GM12878 (cell line): ENCODE data around the gene FOXL1. TPM values are rescaled to one million over a fixed set of nuclear protein-coding genes. Genes with fewer than 3 reads are reported as not detected.
A peak's percentile ranks its signal among the peaks of the same experiment; 100 is the strongest.

ENCODE experiments used
- ATAC-seq: fragments of 200-7000 bp; cut with Tn5 transposase; 3 replicates; pipeline ENCODE4 v1.9.1; 2020; ENCODE audit warnings: mild to moderate bottlenecking, moderate library complexity
- BruUV-seq: library from RNA; stranded (reverse); fragments of 400-500 nt; replicated peaks from 2 replicates; lab custom pipeline; 2021; lab: Mats Ljungman, UMichigan
- CTCF ChIA-PET: fragments of 300-600 bp; sonication (Branson Sonifier 250); formaldehyde crosslinking; extraction: SDS; loops from one replicate; lab custom pipeline; 2021; ENCODE audit warnings: inconsistent platforms; lab: Yijun Ruan, JAX
- POLR2A ChIA-PET: fragments of 350-600 bp; formaldehyde crosslinking; extraction: SDS; loops from one replicate; lab custom pipeline; 2021; ENCODE audit warnings: inconsistent platforms; lab: Charles Lee
- RAD21 ChIA-PET: fragments of 300-600 bp; sonication (Branson Sonifier 250); formaldehyde crosslinking; loops from one replicate; lab custom pipeline; 2023; ENCODE audit warnings: antibody characterized with exemption; ENCODE audit not compliant: unreplicated experiment; lab: Charles Lee
- SMC1A ChIA-PET: fragments of 300-600 bp; sonication (Branson Sonifier 250); formaldehyde crosslinking; loops from one replicate; lab custom pipeline; 2023; ENCODE audit not compliant: unreplicated experiment, uncharacterized antibody; lab: Charles Lee
- DNase-seq: peaks from one replicate; pipeline ENCODE4 v3.0.0-alpha.2; 2011; ENCODE audit warnings: low read depth, low spot score
- FAIRE-seq: peaks from 3 replicates; lab custom pipeline; 2011; peaks lifted over from hg19 to GRCh38; lab: Jason Lieb, UNC
- H2AFZ ChIP-seq: 2 replicates; pipeline ENCODE4 v1.6.0; 2011; ENCODE audit warnings: low read depth, low read length, control low read depth; ENCODE audit not compliant: control insufficient read depth
- H3K27ac ChIP-seq: 2 replicates; pipeline ENCODE4 v1.5.1; 2011; ENCODE audit warnings: control low read depth; ENCODE audit not compliant: control insufficient read depth, insufficient read depth
- H3K27me3 ChIP-seq, 2 experiments: replicated peaks in 1 of 2; 2 replicates each; pipeline versions ENCODE4 v1.6.0 to v1.6.1; 2011; ENCODE audit warnings: low read length in 1 of 2; ENCODE audit not compliant: control insufficient read depth in 2 of 2, insufficient read depth in 2 of 2
- H3K36me3 ChIP-seq, 2 experiments: 2 replicates each; pipeline ENCODE4 v1.5.1; 2011; ENCODE audit warnings: low read length in 1 of 2; ENCODE audit not compliant: control insufficient read depth in 2 of 2, insufficient read depth in 2 of 2
- H3K4me1 ChIP-seq: 2 replicates; pipeline ENCODE4 v1.6.1; 2011; ENCODE audit warnings: mild to moderate bottlenecking, low read length, moderate library complexity, mixed read lengths; ENCODE audit not compliant: control insufficient read depth, insufficient read depth
- H3K4me2 ChIP-seq: 2 replicates; pipeline ENCODE4 v1.6.0; 2011; ENCODE audit warnings: control low read depth; ENCODE audit not compliant: control insufficient read depth, insufficient read depth
- H3K4me3 ChIP-seq: fragments of 200-600 bp; sonication (generic); 2 replicates; pipeline ENCODE4 v1.5.1; 2016
- H3K79me2 ChIP-seq: 2 replicates; pipeline ENCODE4 v1.6.0; 2011; ENCODE audit warnings: low read length; ENCODE audit not compliant: control insufficient read depth, insufficient read depth
- H3K9ac ChIP-seq: 2 replicates; pipeline ENCODE4 v1.8.0; 2011; ENCODE audit warnings: low read length, control low read depth, mixed read lengths; ENCODE audit not compliant: control insufficient read depth, insufficient read depth
- H3K9me3 ChIP-seq: replicated peaks from 3 replicates; pipeline ENCODE4 v1.5.1; 2011; ENCODE audit warnings: mild to moderate bottlenecking, low read length; ENCODE audit not compliant: control insufficient read depth, insufficient read depth
- H4K20me1 ChIP-seq: 2 replicates; pipeline ENCODE4 v1.6.0; 2011; ENCODE audit not compliant: control insufficient read depth, insufficient read depth
- NFIC ChIP-seq: IDR thresholded peaks from 2 replicates; pipeline ENCODE4 v1.6.1; 2012; ENCODE audit warnings: low read depth, mild to moderate bottlenecking, inconsistent platforms, low read length, moderate library complexity
- NR2F1 ChIP-seq: fragments of 450-650 bp; conservative IDR thresholded peaks from 2 replicates; pipeline ENCODE4 v1.6.1; 2017; ENCODE audit warnings: mild to moderate bottlenecking
- PRDM15 ChIP-seq: fragments of 450-650 bp; formaldehyde crosslinking; IDR thresholded peaks from 2 replicates; pipeline ENCODE4 v1.4.0; 2020; ENCODE audit warnings: mild to moderate bottlenecking, moderate library complexity
- WGBS: methylation state at CpG from one replicate; pipeline ENCODE4 v1.1.6; 2016; ENCODE audit warnings: low lambda C conversion rate; ENCODE audit not compliant: insufficient replicate concordance, insufficient coverage; ENCODE audit errors: missing lambda C conversion rate; 5-methylcytosine and 5-hydroxymethylcytosine counted together
- in situ Hi-C: fragments of 300-500 bp; cut with MboI; formaldehyde crosslinking; loops from 9 replicates; pipeline ENCODE4 v1.14.3; 2018; ENCODE audit warnings: mixed read lengths
- intact Hi-C: fragments of 100-400 bp; cut with micrococcal nuclease; formaldehyde crosslinking; loops from one replicate; pipeline ENCODE4 v1.14.2; 2022; ENCODE audit not compliant: unreplicated experiment
- polyA plus RNA-seq, 11 experiments: library from polyadenylated mRNA; depleted of rRNA in 4 of 11; unstranded in 6 of 11; stranded (reverse) in 5 of 11; fragments of >200 nt; fragmentation: Nextera tagmentation in 4 of 11; fragmentation: Illumina TruSeq in 1 of 11; extraction: Ambion mirVana in 4 of 11; extraction: Trizol in 1 of 11; gene quantifications; 1 replicate in 1 of 11; 2 replicates in 10 of 11; pipeline versions ENCODE4 v1.2.1 to v1.2.3, GENCODE V29; 2011 to 2016; ENCODE audit warnings: inconsistent platforms in 2 of 11, missing spikeins in 2 of 11, low read depth in 1 of 11
- total RNA-seq, 4 experiments: library from RNA; depleted of rRNA in 3 of 4; stranded (reverse); fragments of >200 nt in 3 of 4; fragmentation: Illumina TruSeq in 1 of 4; extraction: Trizol in 1 of 4; gene quantifications; 2 replicates each; pipeline versions ENCODE4 v1.2.1 to v1.2.3, GENCODE V29; 2013 to 2021

Gene FOXL1
- total and polyA plus RNA-seq, 10 of the 15 experiments (the other 5 are each of a cell fraction or from before 2014, with no cell fraction given), result 0.05 TPM; not detected in 9

GRCh38 chr16:86622700-86623615, 44.6 kb downstream of the FOXL1 start:
- Histone ChIP-seq H3K27ac (no peak overlapping the region), H2AFZ (no peak overlapping the region), H3K36me3 (no peaks in the 10 kb centered on the region), H3K4me2 (no peak overlapping the region), H4K20me1 (no peaks in the 10 kb centered on the region; the same call in 1 of the 2 replicates), H3K9me3 (no peaks in the 10 kb centered on the region), H3K27me3 (no peaks in the 10 kb centered on the region; a peak in 1 of 4 replicates), H3K79me2 (no peaks in the 10 kb centered on the region), H3K9ac (no peak overlapping the region), H3K4me3 (no peak overlapping the region), H3K4me1 (no peaks in the 10 kb centered on the region)
- no TSS peak for BruUV-seq
- FAIRE-seq (no peak), DNase-seq (no peak), ATAC-seq (no peak)
- ChIA-PET SMC1A (interaction anchor here (1.3 kb wide), 1 partner anchor 45 kb away, joined by 3 read pairs; no protein-coding TSS in a partner anchor), RAD21 (no interaction called here), POLR2A (no interaction called here), CTCF (no interaction called here)
- intact Hi-C loops (no loop called here), in situ Hi-C loops (no loop called here)
- WGBS, result 54% methylated on average over 16 of the region's 16 CpGs
- TF ChIP-seq NFIC, result no peak
- TF ChIP-seq PRDM15 (CRISPR knock-in tag), result no peak
- peak; percentile 60 for TF ChIP-seq NR2F1
